ENCODE measurements around the gene GCNA. TPM values are rescaled to one million over a fixed set of nuclear protein-coding genes. Genes with fewer than 3 reads are reported as not detected.
"Not testable (repeated sequence)": the region's sequence is repeated elsewhere in the genome, so short reads cannot be mapped to it uniquely, and the experiment has no call there.

The GCNA gene
- total RNA-seq, 4 donors from 2014 or later, result 0.35 to 3.1 (median 0.84) TPM

- Histone ChIP-seq H3K4me1 (no peaks in the 10 kb centered on the region), H3K36me3 (no peaks in the 10 kb centered on the region), H3K4me3 (no peak overlapping the region), H3K27me3 (no peaks in the 10 kb centered on the region), H3K27ac (no peak overlapping the region), H3K9me3 (no peaks in the 10 kb centered on the region)
- intact Hi-C loops (cut with DNase I), result no loop called here
- 68 to 96% methylated on average over 3 of the region's 4 CpGs for WGBS, 2 donors
- no peak for TF ChIP-seq POLR2A (IDR thresholded peaks at IDR 0.05)
- TF ChIP-seq, protein P1, sequence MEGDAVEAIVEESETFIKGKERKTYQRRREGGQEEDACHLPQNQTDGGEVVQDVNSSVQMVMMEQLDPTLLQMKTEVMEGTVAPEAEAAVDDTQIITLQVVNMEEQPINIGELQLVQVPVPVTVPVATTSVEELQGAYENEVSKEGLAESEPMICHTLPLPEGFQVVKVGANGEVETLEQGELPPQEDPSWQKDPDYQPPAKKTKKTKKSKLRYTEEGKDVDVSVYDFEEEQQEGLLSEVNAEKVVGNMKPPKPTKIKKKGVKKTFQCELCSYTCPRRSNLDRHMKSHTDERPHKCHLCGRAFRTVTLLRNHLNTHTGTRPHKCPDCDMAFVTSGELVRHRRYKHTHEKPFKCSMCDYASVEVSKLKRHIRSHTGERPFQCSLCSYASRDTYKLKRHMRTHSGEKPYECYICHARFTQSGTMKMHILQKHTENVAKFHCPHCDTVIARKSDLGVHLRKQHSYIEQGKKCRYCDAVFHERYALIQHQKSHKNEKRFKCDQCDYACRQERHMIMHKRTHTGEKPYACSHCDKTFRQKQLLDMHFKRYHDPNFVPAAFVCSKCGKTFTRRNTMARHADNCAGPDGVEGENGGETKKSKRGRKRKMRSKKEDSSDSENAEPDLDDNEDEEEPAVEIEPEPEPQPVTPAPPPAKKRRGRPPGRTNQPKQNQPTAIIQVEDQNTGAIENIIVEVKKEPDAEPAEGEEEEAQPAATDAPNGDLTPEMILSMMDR (IDR thresholded peaks at IDR 0.05), result no peak
- no peak for DNase-seq
Observed at GRCh38 chrX:71657267-71657666, 79.0 kb downstream of the GCNA start.

DNA sequence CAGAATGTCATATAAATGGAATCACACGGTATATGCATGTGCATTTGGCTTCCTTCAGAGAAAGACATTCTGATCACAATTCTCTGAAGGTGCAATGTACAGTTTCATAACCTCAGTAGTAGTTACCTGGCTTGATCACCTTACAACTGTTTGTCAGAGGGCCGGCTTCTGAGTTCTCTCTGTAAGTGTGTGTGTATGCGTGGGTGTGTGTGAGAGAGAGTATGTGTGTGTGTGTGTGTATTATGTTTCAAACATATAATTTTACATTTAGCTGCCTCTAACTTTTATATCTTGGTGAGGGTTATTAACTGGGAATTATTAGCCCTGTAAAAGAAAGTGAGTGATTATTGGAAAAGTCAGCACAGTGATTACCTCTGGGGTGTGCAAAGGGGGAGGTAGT lies 81.1 kb downstream of the GCNA start:
- WGBS, 2 donors, result 44 to 72% methylated on average over 3 of the region's 3 CpGs
- DNase-seq, result no peak
- no peaks in the 10 kb centered on the region for H3K27me3 ChIP-seq
- intact Hi-C loops (cut with DNase I), result no loop called here
- H3K36me3 ChIP-seq, result no peaks in the 10 kb centered on the region
- H3K4me3 ChIP-seq, result no peak overlapping the region
- no peak overlapping the region for H3K27ac ChIP-seq
- peaks cover 0 to 6% (median 0%) of the 10 kb centered on the region in 3 donors for H3K4me1 ChIP-seq
- TF ChIP-seq, protein P1 (IDR thresholded peaks at IDR 0.05), result no peak
- TF ChIP-seq POLR2A (IDR thresholded peaks at IDR 0.05), result no peak
- no peaks in the 10 kb centered on the region for H3K9me3 ChIP-seq

GRCh38 chrX:71659959-71660358 lies 81.7 kb downstream of the GCNA start:
- H3K4me3 ChIP-seq, result no peak overlapping the region
- DNase-seq, result no peak
- peaks cover 0 to 6% (median 0%) of the 10 kb centered on the region in 3 donors for H3K4me1 ChIP-seq
- WGBS, 2 donors, result no CpG with 5 or more reads among the region's 6 CpGs
- TF ChIP-seq POLR2A (IDR thresholded peaks at IDR 0.05), result no peak
- TF ChIP-seq, protein P1 (IDR thresholded peaks at IDR 0.05), result no peak
- no peaks in the 10 kb centered on the region for H3K27me3 ChIP-seq
- intact Hi-C loops (cut with DNase I), result no loop called here
- no peaks in the 10 kb centered on the region for H3K9me3 ChIP-seq
- H3K27ac ChIP-seq, result no peak overlapping the region
- no peaks in the 10 kb centered on the region for H3K36me3 ChIP-seq

DNA sequence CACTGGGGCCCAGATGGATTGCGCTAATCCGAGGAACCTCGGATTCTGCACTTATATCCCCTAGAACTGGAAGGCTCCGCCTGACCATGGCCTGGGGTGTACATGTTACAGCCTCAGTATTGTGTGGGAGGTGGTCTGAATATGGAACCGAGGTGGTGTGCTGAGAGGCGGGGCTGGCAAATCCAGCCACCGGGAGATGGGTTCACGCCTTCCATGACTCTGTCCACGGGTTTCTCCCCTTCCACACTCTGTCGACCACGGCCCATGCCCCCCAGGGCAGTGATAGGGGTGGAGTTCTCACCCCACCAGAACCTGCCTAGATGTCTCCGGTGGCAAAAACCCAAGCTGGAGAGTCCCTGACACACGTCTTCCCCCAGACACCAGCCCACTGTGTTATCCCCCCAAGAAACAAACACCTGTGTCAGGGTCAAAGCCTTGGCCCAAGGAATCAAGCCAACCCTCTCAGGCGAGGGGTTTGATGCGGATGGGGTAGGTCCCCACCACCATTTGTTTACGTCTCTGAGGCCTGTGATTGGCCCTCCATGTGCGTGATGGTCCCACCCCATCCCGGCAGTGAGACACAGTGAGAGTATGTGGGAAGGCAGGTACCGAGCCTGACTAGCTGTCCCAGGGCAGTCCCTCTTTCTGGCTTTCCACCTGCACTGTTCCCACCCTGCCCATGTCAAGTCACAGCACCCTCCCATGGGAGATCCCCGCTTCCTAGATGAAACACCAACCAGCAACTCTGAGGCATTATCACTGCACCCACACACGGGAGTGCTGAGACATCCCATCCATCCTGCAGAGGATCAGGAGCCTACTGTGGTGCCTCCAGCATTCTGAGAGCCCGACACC lies 82.6 kb downstream of the GCNA start:
- TF ChIP-seq POLR2A (IDR thresholded peaks at IDR 0.05), result no peak
- TF ChIP-seq, protein P1 (IDR thresholded peaks at IDR 0.05), result no peak
- no peak overlapping the region for H3K27ac ChIP-seq
- DNase-seq, result no peak
- intact Hi-C loops (cut with DNase I), result no loop called here
- no peaks in the 10 kb centered on the region for H3K36me3 ChIP-seq
- peaks cover 0 to 6% (median 0%) of the 10 kb centered on the region in 3 donors for H3K4me1 ChIP-seq
- no peak overlapping the region for H3K4me3 ChIP-seq
- no peaks in the 10 kb centered on the region for H3K9me3 ChIP-seq
- no peaks in the 10 kb centered on the region for H3K27me3 ChIP-seq
- 63 to 76% methylated on average over 4 to 12 of the region's 22 CpGs for WGBS, 2 donors

DNA sequence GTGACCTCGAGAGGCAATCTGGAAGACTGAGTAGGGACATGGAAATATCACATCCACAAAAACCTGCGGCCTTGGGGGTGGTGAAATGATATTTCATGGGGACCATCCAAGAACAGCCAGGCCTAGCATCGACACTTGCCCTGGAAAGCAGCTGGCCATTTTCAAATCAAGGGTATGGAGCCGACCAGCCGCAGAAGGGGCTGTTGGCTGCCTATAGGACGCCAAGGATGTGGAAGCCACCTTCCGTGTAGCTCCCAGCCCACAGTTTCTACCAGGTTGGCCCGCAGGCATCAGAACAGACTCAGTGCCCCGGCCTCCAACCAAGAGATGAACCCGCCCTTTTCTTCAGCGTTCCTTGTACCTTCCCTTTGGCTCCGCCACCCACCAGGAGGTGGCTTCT lies 83.7 kb downstream of the GCNA start:
- no peaks in the 10 kb centered on the region for H3K27me3 ChIP-seq
- H3K4me3 ChIP-seq, result no peak overlapping the region
- TF ChIP-seq, protein P1 (IDR thresholded peaks at IDR 0.05), result no peak
- TF ChIP-seq POLR2A (IDR thresholded peaks at IDR 0.05), result no peak
- DNase-seq, result no peak
- 78 to 80% methylated on average over 1 to 3 of the region's 12 CpGs for WGBS, 2 donors
- H3K36me3 ChIP-seq, result no peaks in the 10 kb centered on the region
- intact Hi-C loops (cut with DNase I), result no loop called here
- no peak overlapping the region for H3K27ac ChIP-seq
- peaks cover 0 to 6% (median 0%) of the 10 kb centered on the region in 3 donors for H3K4me1 ChIP-seq
- H3K9me3 ChIP-seq, result no peaks in the 10 kb centered on the region

DNA sequence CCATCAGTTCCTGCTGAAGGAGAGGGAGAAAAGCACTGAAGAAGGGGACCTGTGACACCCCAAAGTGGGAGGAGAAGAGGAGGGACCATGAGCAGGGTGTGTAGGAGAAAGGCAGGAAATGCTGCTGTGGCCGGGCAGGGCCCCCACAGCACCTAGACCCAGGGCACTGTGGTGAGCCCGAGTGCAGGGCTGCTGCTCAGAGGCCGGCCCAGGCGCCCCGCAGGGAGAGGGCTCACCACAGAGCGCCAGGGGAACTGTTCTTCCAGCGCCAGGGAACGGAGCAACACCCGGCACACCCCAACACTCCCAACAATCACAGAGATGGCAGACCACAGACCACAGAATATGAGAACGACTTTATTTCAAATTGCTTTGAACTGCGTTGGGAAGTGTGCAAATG lies 84.4 kb downstream of the GCNA start:
- 39 to 55% methylated on average over 2 to 8 of the region's 11 CpGs for WGBS, 2 donors
- H3K27ac ChIP-seq; H3K36me3 ChIP-seq; H3K9me3 ChIP-seq; DNase-seq; H3K27me3 ChIP-seq; H3K4me1 ChIP-seq; H3K4me3 ChIP-seq; intact Hi-C loops (cut with DNase I): not testable (repeated sequence)

Measured in esophagus squamous epithelium (tissue), 5 donors.